GM19468 (cell line): ENCODE results near the gene AZU1.
A peak's percentile ranks its signal among the peaks of the same experiment; 100 is the strongest.

Experiments
- ATAC-seq: cut with Tn5 transposase; IDR thresholded peaks from one replicate; pipeline ENCODE4 v1.9.1; 2021; ENCODE audit warnings: mild to moderate bottlenecking, moderate library complexity, moderate number of reproducible peaks; ENCODE audit not compliant: unreplicated experiment; ENCODE audit errors: extremely low read depth

AZU1 gene

GRCh38 chr19:796692-797527 is 30.7 kb upstream of the AZU1 start, which contains the start of gene PTBP1:
Gene PTBP1 (plus strand): TSS chr19:797452. CDS start chr19:797498, 46 bp downstream.
- peak; percentile 80 for ATAC-seq

GRCh38 chr19:797528-798414 is 29.9 kb upstream of the AZU1 start:
- ATAC-seq, result peak; percentile 13

GRCh38 chr19:798415-799075 is 29.1 kb upstream of the AZU1 start:
- ATAC-seq, result no peak

- no peak for ATAC-seq
These were observed 28.4 kb upstream of the AZU1 start for GRCh38 chr19:799076-799881.

GRCh38 chr19:800360-801029 is 27.1 kb upstream of the AZU1 start:
- no peak for ATAC-seq

GRCh38 chr19:801030-801860 is 26.4 kb upstream of the AZU1 start:
- no peak for ATAC-seq

- ATAC-seq, result no peak
These were observed 25.7 kb upstream of the AZU1 start for GRCh38 chr19:801861-802497.

- ATAC-seq, result no peak
These were observed 25.0 kb upstream of the AZU1 start for GRCh38 chr19:802498-803098.

- no peak for ATAC-seq
These were observed 24.5 kb upstream of the AZU1 start for GRCh38 chr19:803099-803561.

GRCh38 chr19:803686-804418 is 23.8 kb upstream of the AZU1 start:
- ATAC-seq, result no peak

- ATAC-seq, result no peak
These were observed 23.0 kb upstream of the AZU1 start for GRCh38 chr19:804419-805165.

- no peak for ATAC-seq
These were observed 22.5 kb upstream of the AZU1 start for GRCh38 chr19:805166-805551.

- no peak for ATAC-seq
These were observed 21.8 kb upstream of the AZU1 start for GRCh38 chr19:805600-806550.

GRCh38 chr19:806815-807421 is 20.7 kb upstream of the AZU1 start:
- ATAC-seq, result no peak
